GM18505 (cell line): ENCODE data around the gene ZNF407.
"Not testable (repeated sequence)": the region's sequence is repeated elsewhere in the genome, so short reads cannot be mapped to it uniquely, and the experiment has no call there.

ENCODE experiments used
- ATAC-seq: cut with Tn5 transposase; IDR thresholded peaks from one replicate; pipeline ENCODE4 v1.9.1; 2021; ENCODE audit not compliant: unreplicated experiment
- POLR2A ChIP-seq: IDR thresholded peaks from 4 replicates; pipeline ENCODE4 v1.6.1; 2011; ENCODE audit warnings: borderline replicate concordance; ENCODE audit not compliant: insufficient read depth, insufficient read length; ENCODE audit errors: extremely low read depth

The ZNF407 gene

GRCh38 chr18:75071866-75072671 lies 474.4 kb downstream of the ZNF407 start:
- no peak for TF ChIP-seq POLR2A
- ATAC-seq = no peak

- TF ChIP-seq POLR2A = no peak
- ATAC-seq = no peak
These were observed 475.2 kb downstream of the ZNF407 start for GRCh38 chr18:75072672-75073371.

GRCh38 chr18:75073654-75074053 lies 476.0 kb downstream of the ZNF407 start:
- TF ChIP-seq POLR2A = no peak
- no peak for ATAC-seq

GRCh38 chr18:75074196-75075015 lies 476.7 kb downstream of the ZNF407 start:
- TF ChIP-seq POLR2A = no peak
- ATAC-seq = no peak

- TF ChIP-seq POLR2A = no peak
- ATAC-seq = no peak
These were observed 477.3 kb downstream of the ZNF407 start for GRCh38 chr18:75075016-75075305.

- no peak for ATAC-seq
- TF ChIP-seq POLR2A = no peak
These were observed 477.8 kb downstream of the ZNF407 start for GRCh38 chr18:75075429-75075841.

- no peak for TF ChIP-seq POLR2A
- no peak for ATAC-seq
These were observed 478.6 kb downstream of the ZNF407 start for GRCh38 chr18:75076286-75076685.

- no peak for ATAC-seq
- TF ChIP-seq POLR2A = no peak
These were observed 483.8 kb downstream of the ZNF407 start for GRCh38 chr18:75081486-75081885.

- no peak for ATAC-seq
- TF ChIP-seq POLR2A = no peak
These were observed 485.5 kb downstream of the ZNF407 start for GRCh38 chr18:75083131-75083530.

- TF ChIP-seq POLR2A = no peak
- ATAC-seq = no peak
These were observed 486.1 kb downstream of the ZNF407 start for GRCh38 chr18:75083761-75084160.

- not testable (repeated sequence) for ATAC-seq
These were observed 488.0 kb downstream of the ZNF407 start for GRCh38 chr18:75085676-75086075.

- no peak for ATAC-seq
- no peak for TF ChIP-seq POLR2A
These were observed 488.9 kb downstream of the ZNF407 start for GRCh38 chr18:75086494-75087034.
